NCI-H446 treated with DMSO at 0.1 percent for 48 hours (cell line): ENCODE data around the gene TMC8.

Experiments used
- DNase-seq: peaks from one replicate; lab custom pipeline; 2025; lab: John Stamatoyannopoulos, UW

The TMC8 gene

GRCh38 chr17:78124081-78124835 lies 6.3 kb upstream of the TMC8 start:
- no peak for DNase-seq

GRCh38 chr17:78124836-78125137 lies 5.8 kb upstream of the TMC8 start:
- DNase-seq, result no peak

- no peak for DNase-seq
Observed at GRCh38 chr17:78125138-78125913, 5.2 kb upstream of the TMC8 start.

- DNase-seq, result peak; percentile 16
Observed at GRCh38 chr17:78125976-78126894, 4.3 kb upstream of the TMC8 start.

GRCh38 chr17:78126895-78127238 lies 3.7 kb upstream of the TMC8 start:
- DNase-seq, result no peak

GRCh38 chr17:78127239-78127887 lies 3.2 kb upstream of the TMC8 start:
- DNase-seq, result no peak

GRCh38 chr17:78127888-78128550 lies 2.6 kb upstream of the TMC8 start:
- no peak for DNase-seq

- no peak for DNase-seq
Observed at GRCh38 chr17:78128551-78129350, 1.8 kb upstream of the TMC8 start, which contains the start of gene TMC6. Gene TMC6 (minus strand): TSS chr17:78128755. CDS start chr17:78126832, 1,923 bp downstream.

GRCh38 chr17:78129351-78130089 lies 1.1 kb upstream of the TMC8 start:
- no peak for DNase-seq

- DNase-seq, result no peak
Observed at GRCh38 chr17:78130090-78130436, 508 bp upstream of the TMC8 start.

GRCh38 chr17:78131172-78132083 lies 857 bp downstream of the TMC8 start:
- DNase-seq, result no peak

- no peak for DNase-seq
Observed at GRCh38 chr17:78132084-78132676, 1.6 kb downstream of the TMC8 start.

- no peak for DNase-seq
Observed at GRCh38 chr17:78132767-78133178, 2.2 kb downstream of the TMC8 start.

- no peak for DNase-seq
Observed at GRCh38 chr17:78133179-78133951, 2.8 kb downstream of the TMC8 start.

GRCh38 chr17:78133971-78134898 lies 3.7 kb downstream of the TMC8 start:
- DNase-seq, result no peak

GRCh38 chr17:78134899-78135385 lies 4.4 kb downstream of the TMC8 start:
- DNase-seq, result no peak
